Eye (tissue), 1 donor: Measurements from ENCODE around the gene ITIH3.

Experiments
- DNase-seq: peaks from one replicate; pipeline ENCODE4 v3.0.0-alpha.2; 2015

ITIH3 gene

DNA sequence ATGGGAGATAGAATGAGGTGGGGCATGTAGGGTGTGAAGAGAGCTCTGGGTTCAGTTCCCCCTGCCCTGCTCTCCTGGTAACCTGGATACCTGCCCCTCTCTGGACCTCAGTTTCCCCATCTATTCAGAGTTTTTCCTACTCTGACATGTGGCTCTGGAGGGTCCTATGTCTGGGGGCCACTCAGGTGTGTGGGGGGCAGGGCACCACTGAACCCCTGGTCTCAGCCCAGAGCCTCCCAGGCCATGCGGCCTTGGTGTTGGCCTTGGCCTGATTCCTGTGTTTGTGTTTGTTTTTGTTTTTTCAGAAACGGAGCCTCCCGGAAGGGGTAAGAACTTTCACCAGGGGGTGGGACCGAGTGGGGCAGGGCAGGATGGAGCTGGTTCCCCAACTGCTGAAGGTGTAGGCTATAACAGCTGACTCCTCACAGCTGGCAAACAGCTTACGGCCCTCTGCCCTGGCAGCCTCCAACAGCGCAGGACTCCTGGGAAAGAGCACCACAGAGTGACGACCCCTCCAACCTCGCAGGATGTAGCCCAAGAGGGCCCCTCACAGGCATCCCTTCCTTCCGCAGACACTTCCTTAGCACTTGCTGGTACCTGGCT lies 803 bp downstream of the ITIH3 start:
- DNase-seq = no peak

DNA sequence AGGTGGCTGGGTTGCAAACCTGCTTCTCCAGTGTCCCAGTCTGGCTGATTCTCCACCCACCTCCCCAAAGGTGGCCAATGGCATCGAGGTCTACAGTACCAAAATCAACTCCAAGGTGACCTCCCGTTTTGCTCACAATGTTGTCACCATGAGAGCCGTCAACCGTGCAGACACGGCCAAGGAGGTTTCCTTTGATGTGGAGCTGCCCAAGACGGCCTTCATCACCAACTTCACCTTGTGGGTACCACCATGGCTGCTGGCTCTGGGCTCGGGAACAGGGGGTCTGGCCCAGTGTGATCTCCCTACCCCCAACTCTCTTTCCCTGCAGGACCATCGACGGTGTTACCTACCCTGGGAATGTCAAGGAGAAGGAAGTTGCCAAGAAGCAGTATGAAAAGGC lies 1.8 kb downstream of the ITIH3 start:
- no peak for DNase-seq

DNA sequence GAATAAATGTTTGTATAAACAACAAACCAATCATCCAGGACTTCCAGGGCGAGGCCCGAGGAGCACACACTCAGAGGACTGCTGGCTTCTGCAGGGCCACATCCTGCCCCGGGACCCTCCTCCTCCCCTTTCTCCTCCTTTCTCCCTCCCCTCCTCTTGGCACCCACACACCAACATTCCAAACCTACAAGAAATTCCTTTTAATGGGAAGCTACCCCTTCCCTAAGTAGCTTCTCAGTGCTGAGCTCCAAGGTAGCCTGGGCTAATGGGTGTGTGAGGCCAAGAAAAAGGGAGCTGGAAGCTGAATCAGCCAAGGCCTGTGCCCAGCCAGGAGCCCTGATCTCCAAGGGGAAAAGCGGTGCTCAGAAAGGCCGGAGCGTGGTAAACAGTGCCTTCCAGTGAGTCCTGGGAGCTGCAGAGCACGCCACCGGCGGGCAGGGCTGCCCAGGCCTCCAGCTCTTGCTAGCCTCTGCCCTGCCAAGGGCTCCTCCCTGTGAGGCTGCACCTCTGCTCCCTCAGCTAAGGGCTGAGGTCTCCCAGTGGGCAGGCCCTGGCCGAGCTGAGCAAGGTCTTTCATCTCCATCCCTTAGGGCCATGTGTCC lies 3.9 kb downstream of the ITIH3 start:
- DNase-seq = no peak

DNA sequence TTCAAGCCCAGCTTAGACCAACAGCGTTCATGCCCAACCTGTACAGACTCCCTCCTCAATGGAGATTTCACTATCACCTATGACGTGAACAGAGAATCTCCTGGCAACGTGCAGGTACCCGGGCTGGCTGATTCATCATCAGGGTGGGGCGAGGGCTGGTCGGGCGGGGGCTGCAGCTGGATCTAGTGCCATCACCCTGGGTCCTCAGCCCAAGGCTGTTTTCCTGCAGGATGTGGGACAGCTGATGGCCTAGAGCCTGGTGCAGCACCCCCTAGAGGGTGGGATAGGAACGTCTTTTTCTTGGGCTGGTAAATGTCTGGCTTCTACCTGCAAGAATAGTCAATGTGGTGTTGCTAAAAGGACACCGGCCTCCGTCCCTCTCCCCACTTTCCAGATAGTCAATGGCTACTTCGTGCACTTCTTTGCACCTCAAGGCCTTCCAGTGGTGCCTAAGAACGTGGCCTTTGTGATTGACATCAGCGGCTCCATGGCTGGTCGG lies 4.4 kb downstream of the ITIH3 start:
- DNase-seq = no peak

DNA sequence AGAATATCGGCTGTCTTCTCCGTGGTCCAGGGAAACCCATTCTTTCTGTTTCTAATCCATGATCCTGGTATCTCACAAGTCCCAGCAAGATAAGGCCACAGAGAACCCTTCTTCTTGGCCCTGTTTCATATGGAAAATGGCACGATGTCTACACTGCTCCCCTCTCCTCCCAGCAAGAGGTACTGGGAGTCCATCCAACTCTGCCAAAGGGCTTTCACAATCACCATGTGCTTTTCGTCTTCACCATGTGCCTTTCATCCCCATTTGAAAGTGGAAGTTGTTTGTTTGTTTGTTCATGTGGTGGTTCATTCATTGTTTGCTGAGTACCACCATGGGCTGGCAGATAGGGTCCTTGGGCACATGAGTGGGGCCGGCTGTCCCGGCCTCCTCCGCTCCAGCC lies 5.5 kb downstream of the ITIH3 start:
- no peak for DNase-seq

DNA sequence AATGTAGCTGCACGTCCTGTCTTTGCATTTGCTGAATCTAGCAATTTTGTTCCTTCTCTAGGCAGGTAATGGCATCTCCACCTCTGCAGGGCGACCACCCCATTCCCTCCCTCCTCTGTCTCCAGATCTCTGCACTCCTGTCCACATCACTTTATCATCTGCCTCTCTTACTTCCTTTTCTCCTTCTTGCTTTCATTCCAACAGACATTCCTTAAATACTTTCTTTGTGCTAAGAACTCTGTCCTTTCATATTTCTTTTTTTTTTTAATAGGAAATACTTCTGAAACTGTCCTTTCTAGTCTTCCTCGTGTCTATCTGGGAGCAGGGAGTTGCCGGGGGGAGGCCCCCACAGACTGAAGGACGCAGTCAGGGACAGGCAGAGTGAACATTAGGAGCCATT lies 7.2 kb downstream of the ITIH3 start:
- no peak for DNase-seq

DNA sequence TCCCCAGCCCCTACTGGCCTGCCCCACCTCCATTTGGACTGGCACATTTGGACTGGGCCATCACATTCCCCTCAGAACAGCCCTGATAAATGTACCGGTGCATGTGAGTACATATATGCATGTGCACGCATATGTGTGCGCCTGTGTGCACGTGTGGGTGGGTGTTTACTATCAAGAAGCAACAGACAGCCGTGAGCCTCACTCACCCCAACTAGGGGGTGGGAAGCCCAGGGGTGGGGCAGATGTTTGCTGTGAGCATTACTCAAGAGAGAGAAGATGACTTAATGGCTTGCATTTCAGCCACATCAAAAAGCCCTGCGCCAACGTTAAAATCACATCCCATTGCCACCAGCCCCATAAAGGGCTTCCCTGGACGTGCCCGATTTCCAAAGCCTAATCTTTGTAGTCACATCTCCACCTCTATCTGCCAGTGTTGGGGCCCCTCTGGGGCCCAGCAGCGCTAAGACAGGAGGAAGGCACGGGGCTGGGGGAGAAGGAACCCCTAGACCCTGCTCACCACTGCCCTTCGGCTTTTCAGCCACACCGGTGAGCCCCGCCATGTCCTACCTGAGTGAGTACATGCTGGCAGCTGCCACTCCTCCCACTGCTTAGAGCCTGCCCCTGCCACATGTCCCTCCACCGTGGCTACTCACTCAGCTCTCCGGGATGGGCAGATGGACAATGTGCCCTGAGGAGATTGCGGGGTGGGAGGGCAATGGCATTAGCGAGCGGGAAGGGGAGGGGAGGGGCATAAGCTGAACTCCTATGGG lies 10.9 kb downstream of the ITIH3 start:
- DNase-seq = peak; percentile 36

DNA sequence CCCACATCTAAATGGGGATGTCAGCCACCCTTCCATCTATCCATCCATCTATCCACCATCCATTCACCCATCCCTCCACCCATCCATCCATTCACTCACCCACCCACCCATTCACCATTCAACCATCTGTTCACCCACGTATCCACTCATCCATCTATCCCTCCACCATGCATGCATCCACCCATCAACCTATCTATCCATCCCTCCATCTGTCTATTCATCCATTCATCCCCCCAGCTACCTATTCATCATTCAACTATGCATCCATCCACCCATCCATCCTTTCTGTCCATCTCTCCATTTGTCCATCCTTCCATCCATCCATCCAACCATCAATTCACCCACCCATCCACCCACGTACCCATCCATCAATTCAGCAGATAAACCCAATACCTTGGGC lies 14.6 kb downstream of the ITIH3 start:
- DNase-seq = no peak

DNA sequence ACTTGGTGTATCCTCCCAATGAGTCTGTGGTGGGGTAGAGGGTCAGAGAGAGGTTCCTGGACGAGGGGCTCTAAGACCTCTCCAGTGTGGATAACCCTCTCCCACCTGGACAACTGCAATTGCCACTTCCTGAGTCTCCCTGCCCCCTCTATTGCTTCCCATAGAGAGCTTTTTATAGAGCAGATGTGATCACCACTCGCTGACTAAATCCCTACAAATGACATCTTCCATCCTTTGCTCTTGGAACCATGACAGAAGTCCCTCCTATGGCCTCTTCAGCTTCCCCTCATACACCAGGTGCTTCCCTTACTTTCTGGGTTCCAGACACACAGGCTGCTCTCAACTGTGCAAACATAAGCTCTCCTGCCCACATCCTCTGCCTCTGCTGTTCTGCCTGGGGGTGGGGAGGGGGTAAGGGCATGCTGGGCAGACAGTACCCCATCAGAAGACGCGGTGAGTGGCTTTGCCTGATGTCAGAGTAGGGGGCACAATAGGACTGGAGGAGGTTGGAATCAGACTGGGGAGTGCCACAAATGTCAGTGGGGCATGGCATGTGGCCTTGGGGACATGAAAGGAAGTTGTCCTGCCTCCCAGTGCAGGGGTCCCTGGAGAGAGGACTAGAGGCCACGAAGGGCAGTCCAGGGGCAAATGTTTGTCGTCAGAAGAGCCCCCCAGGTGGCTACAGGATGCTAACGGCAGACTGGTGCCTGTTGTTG lies 15.2 kb downstream of the ITIH3 start:
- no peak for DNase-seq

DNA sequence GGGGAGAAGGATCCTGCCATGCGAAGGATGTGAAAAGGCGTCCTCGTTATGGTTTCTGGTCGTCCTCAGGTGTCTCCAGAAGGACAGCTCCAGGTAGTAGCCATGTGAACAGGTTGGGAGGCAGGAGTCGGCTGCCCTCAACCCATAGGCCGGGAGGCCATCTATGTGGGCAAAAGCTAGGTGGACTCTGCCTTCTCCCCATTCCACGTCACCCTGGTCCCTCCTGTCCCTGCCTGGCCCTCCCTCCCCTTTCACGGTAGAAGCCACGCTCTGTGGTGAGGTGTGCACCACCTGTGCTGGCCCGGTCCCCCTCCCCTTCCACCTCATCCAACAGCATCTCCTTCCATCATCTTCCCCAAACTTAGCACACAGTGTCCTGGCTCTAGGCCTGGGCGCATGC lies 16.3 kb downstream of the ITIH3 start:
- no peak for DNase-seq

DNA sequence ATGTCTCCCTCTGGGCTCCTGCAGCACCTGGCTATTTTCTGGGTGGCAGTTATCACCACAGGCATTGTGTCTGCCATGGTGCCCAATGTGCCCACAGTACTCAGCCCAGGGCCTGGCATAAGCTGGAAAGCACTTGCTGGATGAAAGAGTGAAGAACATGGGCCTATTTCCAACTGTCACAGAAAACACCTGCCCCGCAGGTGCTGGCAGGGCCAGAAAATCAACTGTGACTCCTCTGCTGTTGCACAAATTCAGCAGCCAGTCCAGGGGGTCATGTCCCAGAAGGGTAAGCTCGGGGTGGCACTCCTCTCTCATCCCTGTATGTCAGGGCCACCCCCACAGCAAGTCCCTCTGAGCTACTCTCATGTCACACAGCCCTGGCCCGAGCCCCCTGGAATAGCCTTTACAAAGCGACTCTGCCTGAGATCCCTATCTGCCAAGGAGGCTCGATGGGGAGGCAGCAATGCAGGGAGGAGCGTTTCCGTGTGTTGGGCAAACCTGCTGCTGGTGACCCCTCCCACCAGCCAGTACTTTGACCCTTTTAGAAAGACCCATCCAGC lies 16.9 kb downstream of the ITIH3 start:
- no peak for DNase-seq

DNA sequence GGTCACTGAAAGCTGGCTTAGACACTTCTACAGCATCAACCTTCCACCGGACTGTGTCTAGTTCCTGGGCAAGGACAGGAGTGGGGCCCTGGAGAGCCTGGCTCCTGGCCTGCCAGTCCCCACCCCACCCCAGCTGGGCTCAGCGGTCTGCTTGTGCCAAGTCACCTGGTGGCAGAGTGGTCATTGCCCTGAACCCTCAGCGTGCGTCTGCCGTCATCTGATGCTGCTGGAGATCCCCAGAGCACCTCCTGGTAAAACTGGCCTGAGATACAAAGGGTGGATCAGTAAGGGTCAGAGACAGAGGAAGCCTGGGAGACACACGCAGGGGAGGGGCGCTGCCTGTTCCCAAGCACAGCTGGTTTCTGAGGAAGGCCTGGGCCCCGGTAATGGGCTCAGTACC lies 19.2 kb downstream of the ITIH3 start:
- DNase-seq = no peak

DNA sequence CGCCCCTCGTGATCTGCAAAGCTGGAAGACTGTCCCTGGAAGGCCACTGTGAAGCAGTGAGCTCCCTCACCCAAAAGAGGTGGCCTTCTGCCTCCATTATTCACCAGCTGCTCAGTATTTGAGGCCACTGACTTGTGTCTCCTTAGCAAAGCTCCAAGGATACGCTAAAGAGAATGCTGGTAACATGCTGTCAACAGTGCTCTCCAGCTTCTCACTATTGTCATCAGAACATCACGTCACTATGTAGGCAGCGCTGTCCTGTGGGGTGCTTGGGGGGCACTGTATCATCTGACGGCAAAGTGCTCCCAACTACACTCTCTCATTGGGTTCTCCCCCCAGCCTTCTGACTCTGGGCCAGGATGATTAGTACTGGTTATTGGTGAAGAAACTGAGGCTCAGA lies 21.6 kb downstream of the ITIH3 start:
- no peak for DNase-seq

DNA sequence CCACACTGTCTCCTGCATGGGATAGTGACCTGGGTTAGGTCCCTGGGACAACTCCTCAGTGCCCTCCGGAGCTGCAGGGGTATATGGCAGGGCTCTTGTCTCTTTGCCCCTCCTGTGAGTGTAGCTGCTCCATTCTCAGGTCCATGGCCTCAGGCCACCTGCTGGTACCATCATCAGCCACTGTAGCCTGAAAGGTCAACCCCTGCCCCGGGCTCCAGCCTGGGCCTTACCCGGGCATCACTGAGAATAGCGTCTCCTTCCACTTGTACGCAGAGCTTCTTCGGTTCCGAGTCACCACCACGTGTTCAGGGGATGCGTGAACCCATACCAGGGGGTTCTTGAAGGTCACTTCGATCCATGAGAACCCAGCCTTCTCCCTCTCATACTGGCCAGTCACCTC lies 22.1 kb downstream of the ITIH3 start:
- no peak for DNase-seq

DNA sequence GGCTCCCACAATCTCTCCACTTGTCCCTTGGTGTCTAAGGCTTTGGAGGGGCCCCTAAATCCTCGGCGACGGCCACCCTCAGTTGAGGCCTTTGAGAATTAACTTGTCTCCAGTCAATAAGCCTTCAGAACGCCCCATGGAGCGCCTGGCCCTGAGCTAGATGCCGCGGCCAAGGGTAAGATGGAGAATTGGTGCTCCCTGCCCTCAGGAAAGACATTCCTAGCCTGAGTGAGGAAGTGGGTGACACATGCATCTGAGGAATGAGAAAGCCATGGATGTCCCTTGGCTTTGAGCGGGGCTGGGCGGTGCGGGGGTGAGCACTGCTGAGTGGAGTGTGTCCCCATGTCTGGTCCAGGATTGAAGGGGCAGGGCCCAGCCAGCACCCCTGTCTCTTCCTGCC lies 22.6 kb downstream of the ITIH3 start:
- no peak for DNase-seq

DNA sequence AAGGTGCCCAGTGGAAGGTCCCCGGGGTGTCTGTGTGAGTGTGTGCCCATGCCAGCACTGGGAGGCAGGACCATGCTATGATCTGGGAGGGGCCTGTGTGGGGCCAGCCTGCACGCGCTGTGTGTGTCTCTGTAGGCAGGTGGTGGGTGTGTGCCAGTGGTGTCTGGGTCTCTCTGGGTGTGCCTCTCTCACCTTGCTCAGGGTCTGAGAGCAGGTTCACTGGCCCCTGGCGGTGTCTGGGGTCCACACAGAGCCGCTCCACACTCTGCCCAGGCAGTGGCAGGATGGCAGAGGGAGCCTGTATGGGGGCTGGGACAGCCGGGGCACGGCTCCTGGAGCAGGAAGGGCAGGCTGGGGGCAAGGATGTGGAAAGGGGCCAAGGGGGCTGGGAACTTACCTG lies 23.3 kb downstream of the ITIH3 start:
- no peak for DNase-seq

DNA sequence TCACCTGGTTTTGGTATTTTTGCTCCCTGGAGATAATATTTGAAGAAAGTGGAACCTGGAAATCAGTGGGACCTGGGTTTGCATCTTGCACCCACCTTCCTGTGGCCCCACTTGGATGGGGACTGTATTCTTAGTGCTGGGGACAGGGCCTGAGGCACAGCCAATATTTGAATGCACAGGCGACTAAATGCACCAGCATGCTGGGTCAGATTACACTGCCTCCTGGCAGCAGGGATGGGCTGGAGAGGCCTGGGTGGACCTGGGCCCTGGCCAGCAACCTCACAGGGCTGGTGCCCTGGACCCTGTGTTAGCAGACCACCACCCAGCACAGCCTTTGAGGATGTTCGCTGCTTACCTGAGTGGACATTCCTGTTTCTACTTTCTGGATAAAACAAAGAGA lies 25.3 kb downstream of the ITIH3 start:
- DNase-seq = no peak

DNA sequence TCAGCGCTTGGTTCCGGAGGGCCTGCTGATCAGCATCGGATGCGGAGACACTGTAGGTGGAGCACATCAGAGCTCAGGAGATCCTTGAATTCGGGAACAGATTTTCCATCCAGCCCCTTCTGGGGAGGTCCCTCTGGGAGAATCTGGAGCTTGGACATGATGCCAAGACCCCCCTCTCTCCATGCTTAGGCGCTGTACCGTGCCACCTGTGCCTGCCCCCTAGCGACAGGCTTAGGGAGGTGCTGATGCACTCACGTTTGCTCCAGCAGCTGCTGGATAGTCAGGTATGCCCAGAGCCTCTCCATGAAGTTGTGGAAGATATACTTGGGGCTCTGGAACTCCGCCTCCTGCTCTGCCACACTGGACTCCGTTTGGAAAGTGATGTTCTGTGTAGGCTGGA lies 26.1 kb downstream of the ITIH3 start:
- peak; percentile 63 for DNase-seq

DNA sequence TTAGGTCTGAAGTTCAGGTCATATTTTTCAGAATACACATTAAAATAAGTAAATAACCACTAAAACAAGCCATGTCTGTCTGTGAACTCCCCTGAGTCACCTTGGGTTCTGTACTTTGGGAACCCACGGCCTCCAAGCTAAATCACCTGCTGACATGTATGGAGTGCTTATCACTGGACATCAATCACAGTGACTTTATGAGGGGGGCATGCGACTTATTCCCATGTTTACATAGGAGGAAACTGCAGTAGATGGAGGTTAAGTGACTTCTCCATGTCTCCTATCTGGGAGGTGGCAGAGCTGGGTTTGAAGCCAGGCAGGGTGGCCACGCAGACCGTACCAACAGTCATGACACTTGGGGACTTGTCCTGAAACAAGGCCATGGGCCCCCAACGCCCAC lies 27.8 kb downstream of the ITIH3 start:
- DNase-seq = no peak

DNA sequence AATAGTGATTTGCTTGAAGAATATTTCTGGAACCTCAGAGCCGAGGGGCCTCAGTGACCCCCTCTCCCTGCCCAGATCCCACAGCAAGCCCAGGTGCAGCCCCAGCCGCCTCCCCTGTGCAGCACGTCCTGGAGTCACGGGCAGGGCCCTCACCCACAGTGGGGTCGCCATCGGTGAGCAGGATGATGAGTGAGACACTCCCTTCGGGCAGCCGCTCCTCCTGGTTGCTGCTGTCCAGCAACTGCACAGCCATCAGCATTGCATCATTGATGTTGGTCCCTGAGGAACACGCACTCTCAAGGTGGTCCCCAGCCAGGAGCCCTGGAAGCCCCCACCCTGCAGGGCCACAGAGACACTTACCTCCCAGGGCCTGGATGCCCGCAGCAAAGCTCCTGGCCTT lies 29.4 kb downstream of the ITIH3 start:
- no peak for DNase-seq

DNA sequence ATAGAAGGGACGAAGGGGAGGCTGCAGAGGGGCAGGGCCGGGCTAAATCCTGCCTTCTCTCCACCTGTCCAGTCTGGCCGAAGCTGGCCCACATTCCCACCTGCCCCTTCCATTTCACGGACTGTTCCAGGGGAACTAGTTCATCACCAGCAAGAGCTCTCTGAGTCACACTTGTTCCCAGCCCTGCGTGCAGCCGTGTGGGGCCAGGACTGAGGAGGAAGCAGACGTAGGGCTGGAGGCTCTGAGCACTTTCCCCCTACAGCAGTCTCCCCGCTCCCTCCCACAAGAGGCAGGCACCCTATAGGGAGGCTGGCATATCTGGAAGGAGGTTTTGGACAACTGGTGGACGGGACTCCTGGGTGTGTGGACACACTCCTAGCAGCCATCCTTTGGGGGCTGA lies 32.8 kb downstream of the ITIH3 start:
- DNase-seq = no peak

DNA sequence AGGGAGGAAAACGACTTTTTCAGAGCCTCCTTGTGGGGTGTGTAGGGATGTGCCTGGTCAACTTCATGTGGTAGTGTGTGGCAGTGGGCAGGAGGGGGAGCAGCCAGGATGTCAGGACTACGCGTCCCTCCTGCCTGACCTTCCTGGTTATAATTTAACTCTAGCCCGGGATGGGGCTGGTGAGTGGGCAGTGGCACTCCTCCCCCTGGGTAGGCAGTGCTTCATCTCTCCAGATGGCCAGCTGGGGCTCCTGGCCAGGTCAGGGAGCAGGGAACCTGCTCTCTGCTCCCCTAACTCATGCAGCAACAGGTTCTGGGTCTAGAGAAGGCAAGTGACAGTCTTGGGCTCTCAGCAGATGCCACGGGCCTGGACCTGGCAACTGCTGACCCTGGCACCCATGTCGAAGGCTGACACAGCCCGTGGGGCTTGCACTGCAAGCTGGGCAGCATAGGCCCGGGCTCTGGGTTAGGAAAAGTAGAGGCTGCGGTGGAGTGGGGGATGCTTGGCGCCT lies 33.3 kb downstream of the ITIH3 start:
- no peak for DNase-seq

DNA sequence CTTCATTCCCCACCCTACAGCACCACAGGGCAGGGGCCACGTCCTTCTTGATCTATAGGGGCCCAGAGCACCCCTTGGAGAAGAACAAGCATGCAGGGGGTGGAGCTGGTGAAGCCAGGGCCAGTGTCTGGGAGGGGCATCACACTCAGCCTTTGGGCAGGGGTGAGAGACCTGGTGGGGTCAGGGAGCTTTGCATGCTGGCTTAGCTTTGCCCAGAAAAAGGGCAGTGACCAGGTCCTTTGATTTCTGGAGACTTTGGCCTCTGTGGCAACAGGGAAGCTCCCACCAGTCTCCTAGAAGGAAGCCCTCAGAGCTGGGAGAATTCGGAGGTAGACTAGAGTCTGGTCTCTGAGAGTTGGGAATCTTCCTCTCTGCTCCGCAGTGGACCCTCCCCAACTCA lies 34.9 kb downstream of the ITIH3 start:
- no peak for DNase-seq
